ENCODE results near the gene IFIT1.
"Not testable (repeated sequence)": the region's sequence is repeated elsewhere in the genome, so short reads cannot be mapped to it uniquely, and the experiment has no call there.

IFIT1 gene, protein sequence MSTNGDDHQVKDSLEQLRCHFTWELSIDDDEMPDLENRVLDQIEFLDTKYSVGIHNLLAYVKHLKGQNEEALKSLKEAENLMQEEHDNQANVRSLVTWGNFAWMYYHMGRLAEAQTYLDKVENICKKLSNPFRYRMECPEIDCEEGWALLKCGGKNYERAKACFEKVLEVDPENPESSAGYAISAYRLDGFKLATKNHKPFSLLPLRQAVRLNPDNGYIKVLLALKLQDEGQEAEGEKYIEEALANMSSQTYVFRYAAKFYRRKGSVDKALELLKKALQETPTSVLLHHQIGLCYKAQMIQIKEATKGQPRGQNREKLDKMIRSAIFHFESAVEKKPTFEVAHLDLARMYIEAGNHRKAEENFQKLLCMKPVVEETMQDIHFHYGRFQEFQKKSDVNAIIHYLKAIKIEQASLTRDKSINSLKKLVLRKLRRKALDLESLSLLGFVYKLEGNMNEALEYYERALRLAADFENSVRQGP

GRCh38 chr10:89391907-89392756, at the start of gene IFIT1:
TSS of gene IFIT1 (plus strand) at chr10:89392623. CDS start at chr10:89392713, 90 bp downstream.
- peak; percentile 66 for DNase-seq

GRCh38 chr10:89343089-89343767, 49.2 kb upstream of the IFIT1 start:
- no peak for DNase-seq

DNA sequence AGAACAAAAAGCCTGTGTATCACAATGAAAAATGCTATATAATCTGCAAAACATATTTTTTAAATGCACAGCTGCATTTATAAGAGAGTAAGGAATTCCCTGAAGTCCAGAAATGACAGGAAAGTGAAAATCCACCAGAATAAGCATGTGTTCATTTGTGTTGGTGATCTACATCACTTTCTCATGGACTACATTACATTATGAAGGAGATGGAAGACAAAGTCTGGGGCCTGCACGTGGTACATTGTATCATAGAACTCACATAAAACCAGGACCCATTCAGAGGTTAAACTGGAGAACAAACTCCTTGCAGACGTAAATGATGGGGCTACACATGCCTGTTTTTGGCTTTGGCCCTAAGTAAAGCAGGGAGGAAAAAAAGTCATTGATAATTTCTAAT, 48.3 kb upstream of the IFIT1 start:
- no peak for DNase-seq

GRCh38 chr10:89345367-89346000, 46.9 kb upstream of the IFIT1 start:
- DNase-seq = no peak

- no peak for DNase-seq
Measured at GRCh38 chr10:89346405-89347254, 45.8 kb upstream of the IFIT1 start.

DNA sequence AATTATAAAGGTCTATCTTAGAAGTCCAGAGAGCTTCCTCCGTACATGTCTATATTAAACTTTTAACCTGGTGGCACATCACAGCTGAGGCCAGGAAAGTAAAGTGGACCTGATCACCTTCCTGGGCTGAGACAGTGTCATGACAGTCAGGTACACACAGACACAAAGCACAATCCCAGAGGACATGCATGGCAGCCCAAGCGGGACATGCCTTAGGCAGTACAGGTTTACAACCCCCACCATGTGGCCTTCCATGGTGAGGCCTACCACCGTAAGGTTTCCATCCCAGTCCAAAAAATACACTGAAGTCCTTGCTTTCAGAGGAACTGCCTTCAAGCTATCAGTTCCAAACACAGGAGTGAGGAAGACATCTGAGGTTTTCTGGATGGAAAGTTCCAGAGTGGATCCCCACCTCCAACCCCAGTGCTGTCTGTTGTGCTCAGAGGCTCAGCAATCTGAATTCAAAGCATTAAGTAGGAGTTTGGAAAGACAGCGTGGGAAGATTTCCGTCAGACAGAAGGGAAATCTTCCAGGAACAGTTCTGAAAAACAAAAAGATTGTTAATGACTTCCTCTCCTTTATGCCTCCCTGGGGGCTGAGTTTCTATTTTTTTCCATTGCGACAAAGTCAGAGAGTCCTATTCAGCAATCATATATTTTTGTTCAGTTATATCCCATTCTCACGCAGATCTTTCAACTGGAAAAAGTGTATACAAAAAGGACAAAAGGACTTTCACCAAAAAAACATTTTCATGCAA, 44.5 kb upstream of the IFIT1 start:
- DNase-seq = no peak

- no peak for DNase-seq
Measured at GRCh38 chr10:89348481-89348880, 43.9 kb upstream of the IFIT1 start.

- DNase-seq = no peak
Measured at GRCh38 chr10:89348975-89349374, 43.4 kb upstream of the IFIT1 start.

DNA sequence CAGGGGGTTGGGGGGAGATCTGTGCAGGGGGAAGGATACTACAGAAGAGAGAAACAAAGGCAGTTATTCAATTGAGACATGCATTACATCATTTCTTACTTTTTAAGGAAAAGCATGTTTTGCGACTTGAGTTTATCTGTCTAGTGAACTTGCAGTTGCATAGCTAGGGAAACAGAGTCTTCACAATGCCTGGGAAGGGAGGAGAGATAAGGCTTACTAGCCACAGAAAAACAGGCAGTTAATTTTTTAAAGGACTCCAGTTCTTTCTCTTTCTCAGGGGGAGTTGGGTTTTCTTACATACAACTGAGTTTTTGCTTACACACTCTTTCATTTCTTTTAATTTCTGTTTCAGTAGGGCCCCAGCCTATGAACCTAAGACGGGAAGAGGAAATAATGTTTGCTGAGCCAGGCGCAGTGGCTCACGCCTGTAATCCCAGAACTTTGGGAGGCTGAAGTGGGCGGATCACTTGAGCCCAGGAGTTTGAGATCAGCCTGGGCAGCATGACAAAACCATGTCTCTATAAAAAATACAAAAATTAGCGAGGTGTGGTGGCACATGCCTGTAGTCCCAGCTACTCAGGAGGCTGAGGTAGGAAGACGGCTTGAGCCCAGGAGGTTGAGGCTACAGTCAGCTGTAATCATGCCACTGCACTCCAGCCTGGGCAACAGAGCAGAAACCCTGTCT, 41.6 kb upstream of the IFIT1 start:
- not testable (repeated sequence) for DNase-seq

DNA sequence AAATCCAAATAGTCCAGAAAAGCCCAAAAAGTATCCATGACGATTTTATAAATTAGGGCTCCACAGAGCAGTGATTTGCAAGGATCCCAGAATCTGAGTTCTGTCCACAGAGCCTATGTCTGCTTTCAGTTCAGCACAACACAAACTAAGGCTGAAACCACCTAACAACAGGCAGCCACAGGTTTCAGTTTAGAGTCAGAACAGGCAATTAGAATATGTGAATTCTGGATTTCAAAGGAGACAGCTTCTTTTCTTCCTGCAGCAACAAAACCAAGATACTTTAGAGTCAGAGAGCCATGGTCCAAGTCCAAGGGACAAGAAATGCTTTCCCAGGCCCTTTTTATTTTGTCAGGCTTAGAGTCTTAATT, 41.0 kb upstream of the IFIT1 start:
- DNase-seq = no peak

- no peak for DNase-seq
Measured at GRCh38 chr10:89351780-89352597, 40.4 kb upstream of the IFIT1 start.

DNA sequence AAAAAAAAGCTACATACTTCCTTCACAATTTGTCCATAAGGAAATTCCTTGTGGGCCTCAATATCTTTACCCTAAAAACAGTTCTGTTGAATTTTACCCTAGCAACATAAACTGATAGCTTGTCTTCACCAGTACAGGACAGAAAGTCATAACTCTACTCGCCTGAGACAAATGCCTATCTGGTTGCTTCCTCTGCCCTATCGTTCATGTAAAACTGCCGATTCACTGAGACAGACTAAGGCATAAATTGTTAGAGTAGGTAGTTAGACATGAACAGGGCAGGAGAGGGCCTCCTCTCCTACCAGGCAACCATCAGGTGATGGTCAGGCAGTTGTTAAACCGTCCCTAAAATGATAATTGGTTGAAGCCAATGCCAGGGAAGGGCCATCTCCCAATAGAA, 39.6 kb upstream of the IFIT1 start:
- no peak for DNase-seq

GRCh38 chr10:89355394-89355931, 37.0 kb upstream of the IFIT1 start:
- no peak for DNase-seq

- no peak for DNase-seq
Measured at GRCh38 chr10:89357096-89357495, 35.3 kb upstream of the IFIT1 start.

GRCh38 chr10:89357975-89358374, 34.4 kb upstream of the IFIT1 start:
- no peak for DNase-seq

GRCh38 chr10:89360157-89360556, 32.3 kb upstream of the IFIT1 start:
- no peak for DNase-seq

DNA sequence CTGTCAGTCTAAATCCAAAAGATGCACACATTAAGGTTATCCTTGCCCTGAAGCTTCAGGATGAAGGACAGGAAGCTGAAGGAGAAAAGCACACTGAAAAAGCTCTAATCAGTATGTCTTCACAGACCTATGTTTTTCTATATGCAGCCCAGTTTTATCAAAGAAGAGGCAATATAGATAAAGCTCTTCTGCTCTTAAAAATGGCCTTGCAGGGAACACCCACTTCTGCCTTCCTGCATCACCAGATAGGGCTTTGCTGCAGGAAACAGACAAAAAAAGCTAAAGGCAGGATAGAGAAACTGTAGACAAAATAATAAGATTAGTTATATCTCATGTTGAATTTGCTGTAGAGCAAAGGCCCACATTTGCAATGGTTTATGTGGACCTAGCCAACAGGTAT, 29.5 kb upstream of the IFIT1 start:
- no peak for DNase-seq

- DNase-seq = no peak
Measured at GRCh38 chr10:89363729-89364442, 28.5 kb upstream of the IFIT1 start.

- DNase-seq = no peak
Measured at GRCh38 chr10:89364531-89364930, 27.9 kb upstream of the IFIT1 start.
